NCI-H1694 treated with DMSO at 0.1 percent for 48 hours (cell line): Measurements from ENCODE around the gene SLC30A9.

Source experiments
- DNase-seq: peaks from one replicate; lab custom pipeline; 2025; lab: John Stamatoyannopoulos, UW

The SLC30A9 gene

DNA sequence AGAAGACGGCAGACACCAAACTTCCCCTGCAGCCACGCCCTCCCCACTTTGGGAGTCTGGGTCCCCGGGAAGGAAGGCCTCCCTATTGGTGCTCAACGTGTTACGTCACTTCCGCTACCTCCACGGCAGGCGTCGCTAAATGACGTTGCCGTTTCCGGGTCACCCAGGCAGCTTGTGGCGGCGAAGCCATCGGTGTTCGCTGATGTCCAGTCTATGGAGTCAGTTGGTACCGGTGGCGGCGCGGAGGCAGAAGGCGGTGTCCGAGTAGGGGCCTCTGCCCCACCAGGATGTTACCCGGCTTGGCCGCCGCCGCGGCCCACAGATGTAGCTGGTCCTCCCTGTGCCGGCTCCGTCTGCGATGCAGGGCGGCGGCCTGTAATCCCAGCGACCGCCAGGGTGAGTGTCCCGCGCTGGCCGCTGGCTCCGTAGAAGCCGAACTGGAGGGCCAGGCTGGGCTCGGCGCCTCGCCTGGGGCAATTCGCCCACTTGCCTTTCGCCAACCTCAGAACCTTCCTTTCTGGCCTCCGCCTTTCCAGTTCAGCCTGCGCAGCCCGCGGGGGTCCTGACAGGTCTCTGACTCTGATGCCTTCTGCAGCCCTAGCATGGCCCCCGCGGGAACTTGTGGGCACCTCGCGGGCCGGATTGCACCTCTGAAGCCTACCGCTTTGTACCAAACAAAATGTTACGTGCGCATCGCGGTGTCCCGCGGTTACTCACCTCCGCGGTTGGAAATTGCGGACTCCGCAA is at the start of gene SLC30A9:
Gene SLC30A9, plus strand, starts transcription at position 166 of the 747 bp plus-strand sequence. Its CDS starts 122 bp downstream, at position 288.
- DNase-seq: peak; percentile 73

- no peak for DNase-seq
Measured at GRCh38 chr4:41940834-41941233, 49.5 kb upstream of the SLC30A9 start.

- DNase-seq: no peak
Measured at GRCh38 chr4:41943506-41943905, 46.8 kb upstream of the SLC30A9 start.

DNA sequence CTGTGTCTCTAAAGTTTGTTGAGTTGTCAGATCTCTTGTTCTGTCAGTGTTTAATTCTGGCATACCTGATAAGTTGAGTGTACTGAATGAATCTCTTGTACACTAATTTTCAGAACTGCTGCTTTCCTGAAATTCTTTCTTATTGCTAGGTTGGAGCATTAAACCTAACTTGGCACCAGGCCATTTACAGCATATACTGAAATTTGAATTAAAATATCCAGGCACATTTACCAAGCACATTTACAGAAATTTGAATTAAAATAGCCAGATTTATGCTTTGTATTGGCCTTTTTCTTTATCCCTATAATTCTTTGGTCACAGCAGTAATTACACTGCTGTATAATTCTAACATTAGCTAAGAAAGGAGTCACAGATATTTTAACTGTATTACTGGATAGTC is 46.2 kb upstream of the SLC30A9 start:
- DNase-seq: no peak

DNA sequence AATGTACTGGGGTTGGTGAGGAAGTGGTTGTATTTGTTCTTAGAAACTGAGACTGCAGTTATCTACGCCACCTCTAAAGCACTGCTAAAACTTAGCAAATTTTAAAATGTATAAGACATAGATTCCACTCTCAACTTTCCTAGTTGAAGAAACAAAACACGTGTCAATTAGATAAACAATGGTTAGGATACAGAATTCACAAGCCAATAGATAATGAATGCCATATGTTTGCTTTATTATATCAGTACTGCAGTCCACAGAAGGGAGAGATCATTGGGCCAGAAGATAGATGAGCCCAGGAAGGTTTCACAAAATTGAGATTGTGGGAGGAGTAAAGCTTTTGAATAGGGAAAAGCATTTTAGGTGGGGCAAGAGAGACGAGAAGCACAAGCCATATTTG is 40.8 kb upstream of the SLC30A9 start:
- DNase-seq: no peak

- DNase-seq: no peak
Measured at GRCh38 chr4:41957634-41958033, 32.7 kb upstream of the SLC30A9 start.

DNA sequence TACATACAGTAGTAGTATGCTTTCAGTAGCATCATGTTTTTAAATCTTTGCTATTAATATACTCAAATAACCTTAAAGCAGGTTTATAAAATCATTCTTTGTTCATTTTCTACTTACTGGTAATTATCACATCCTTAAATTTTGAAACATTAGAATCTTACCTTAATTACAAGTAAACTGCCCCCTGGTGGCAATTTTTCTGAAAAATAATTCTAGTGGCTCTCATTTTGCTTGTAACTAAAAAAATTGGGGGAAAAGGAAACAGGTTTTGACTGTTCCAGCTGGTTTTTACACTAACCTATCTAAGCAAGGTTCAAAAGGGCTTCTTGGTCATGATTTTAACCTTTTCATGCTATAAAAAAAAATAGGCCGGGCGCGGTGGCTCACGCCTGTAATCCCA is 27.2 kb upstream of the SLC30A9 start:
- DNase-seq: no peak

- DNase-seq: no peak
Measured at GRCh38 chr4:41964401-41964800, 25.9 kb upstream of the SLC30A9 start.

DNA sequence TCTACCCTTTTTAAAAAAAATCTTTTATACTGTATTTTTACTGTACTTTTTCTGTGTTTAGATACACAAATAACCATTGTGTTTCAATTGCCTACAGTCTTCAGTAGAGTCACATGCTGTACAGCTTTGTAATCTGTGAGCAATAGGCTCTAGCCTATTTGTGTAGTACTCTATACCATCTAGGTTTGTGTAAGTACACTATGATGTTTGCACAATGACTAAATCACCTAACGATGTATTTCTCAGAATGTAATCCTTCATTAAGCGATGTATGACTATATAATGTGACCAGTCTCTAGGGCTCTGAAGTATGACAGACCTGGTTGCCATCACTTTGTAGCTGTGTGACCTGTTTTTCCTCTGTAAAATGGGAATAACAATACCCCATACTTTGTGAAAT is 22.9 kb upstream of the SLC30A9 start:
- DNase-seq: no peak

GRCh38 chr4:41969671-41970070 is 20.7 kb upstream of the SLC30A9 start:
- DNase-seq: no peak

GRCh38 chr4:41975341-41975740 is 15.0 kb upstream of the SLC30A9 start:
- DNase-seq: no peak

DNA sequence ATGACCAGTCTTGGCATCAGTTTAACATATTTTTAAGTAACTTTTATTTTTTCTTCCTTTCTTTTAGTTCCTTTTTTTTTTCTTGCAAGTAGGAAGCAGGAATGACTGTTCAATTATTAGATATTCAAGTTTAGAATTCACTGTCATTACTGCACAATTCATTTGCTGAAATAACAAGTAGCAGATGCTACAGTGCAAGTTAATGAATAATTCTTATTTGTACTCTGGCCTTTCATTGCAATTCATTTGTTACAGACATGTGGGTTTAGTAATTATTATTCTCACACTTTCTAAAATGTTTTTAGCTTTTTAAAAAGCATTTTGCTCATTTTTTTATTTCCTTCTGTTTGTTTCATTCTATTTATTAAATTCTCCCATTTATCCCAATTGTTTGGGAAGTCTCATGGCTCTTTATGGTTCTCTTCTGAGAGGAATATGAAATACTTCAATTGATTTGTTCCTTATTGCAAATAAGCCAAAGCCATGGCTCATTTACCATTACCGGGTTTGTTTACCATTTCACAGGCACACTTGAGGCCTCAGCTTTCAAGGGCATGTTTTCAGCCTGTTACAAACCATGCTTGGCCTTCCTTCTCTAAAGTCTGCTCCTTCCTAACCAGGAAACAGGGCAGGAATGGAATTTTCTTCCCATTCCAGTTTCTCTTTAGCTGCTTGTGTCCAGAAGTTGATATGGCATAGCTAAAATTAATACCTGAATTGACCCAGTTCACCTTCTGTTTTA is 13.4 kb upstream of the SLC30A9 start:
- no peak for DNase-seq

DNA sequence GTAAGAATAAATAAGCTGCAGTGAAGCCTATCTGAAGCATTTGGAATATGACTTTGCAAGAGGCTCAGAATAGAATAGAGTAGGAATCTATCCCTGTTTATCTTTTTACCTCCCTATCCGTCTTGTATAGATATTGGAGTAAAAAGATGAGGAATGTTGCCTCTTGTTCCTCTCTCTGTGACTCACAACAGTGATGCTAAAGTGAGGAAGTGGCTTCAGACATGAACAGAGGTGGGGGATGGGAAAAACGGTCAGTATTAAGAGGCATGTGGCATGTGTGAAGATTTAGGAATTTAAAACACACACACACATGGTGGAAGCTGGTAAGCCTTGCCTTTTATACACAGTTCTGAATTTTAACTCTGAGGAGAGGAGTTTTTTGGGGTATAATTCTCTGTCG is 12.6 kb upstream of the SLC30A9 start:
- no peak for DNase-seq

DNA sequence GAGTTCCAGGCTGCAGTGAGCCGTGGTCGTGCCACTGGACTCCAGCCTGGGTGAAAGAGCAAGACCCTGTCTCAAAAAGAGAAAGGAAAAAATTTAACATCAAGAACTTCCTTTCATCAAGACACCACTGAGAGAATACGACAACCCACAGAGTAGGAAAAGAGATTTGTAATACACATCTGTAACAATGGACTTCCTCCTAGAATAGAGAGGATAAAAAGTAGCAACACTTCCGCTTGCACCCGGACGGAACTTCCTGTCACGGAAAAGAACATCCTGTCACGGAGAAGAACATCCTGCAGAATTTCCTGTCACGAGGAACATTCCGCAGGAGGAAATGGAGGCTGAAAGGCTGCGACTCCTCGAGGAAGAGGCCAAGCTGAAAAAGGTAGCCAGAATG is 8.9 kb upstream of the SLC30A9 start, which contains the start of gene DCAF4L1:
Gene DCAF4L1, plus strand, starts transcription at position 301 of the 400 bp plus-strand sequence. Its CDS starts 37 bp downstream, at position 338.
- no peak for DNase-seq

GRCh38 chr4:41982716-41983115 is 7.6 kb upstream of the SLC30A9 start:
- DNase-seq: no peak

DNA sequence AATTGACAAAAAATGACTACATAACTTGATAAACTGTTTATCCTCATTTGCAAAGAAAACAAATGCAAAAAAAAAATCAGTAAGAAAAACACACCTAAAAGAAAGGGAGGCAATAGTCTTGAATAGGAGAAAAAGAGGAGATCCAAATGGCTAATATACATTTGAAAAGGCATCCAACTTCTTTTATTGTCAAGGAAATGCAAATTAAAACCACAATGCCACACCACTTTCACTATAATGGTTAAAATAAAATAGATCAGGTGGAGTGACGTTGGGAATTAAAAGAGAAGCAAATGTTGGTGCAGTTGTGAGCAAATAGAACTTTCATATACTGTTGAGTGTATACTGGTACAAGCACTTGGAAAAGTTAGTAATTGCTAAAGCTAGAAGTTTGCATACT is 5.2 kb upstream of the SLC30A9 start:
- DNase-seq: no peak

- no peak for DNase-seq
Measured at GRCh38 chr4:41989994-41990364, 351 bp upstream of the SLC30A9 start.

DNA sequence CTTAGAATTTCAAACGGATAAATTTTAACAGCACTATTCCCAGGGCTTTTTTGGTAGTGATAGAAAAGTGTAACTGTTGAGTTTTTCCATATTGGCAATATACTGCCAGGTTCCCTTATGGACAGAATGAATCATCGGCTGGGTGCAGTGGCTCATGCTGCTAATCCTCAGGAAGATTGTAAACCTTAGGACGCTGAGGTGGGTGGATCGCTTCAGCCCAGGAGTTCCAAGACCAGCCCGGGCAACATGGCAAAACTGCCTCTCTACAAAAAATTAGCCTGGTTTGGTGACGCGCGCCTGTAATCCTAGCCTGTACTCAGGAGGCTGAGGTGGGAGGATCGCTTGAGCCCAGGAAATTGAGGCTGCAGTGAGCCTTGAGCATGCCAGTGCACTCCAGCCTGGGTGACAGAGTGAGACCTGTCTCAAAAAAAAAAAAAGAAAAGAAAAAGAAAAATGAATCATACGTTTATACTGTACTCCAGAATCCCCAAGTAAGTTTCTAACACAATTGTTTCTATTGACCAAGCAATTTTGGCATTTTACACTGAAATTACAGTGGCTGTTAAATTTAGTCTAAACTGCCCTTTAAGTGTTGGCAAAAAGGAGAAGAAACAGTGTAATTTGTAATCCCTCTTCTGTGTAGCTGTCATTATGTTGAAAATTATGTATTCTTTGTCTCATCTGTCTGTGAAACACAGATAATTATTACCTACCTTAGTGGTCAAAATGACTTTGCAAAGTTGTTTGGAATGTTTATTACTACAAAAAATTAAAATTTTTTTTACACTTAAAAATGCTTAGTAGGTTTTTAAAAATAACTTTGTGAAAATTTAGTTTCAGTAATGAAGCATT is 1.8 kb downstream of the SLC30A9 start:
- no peak for DNase-seq

DNA sequence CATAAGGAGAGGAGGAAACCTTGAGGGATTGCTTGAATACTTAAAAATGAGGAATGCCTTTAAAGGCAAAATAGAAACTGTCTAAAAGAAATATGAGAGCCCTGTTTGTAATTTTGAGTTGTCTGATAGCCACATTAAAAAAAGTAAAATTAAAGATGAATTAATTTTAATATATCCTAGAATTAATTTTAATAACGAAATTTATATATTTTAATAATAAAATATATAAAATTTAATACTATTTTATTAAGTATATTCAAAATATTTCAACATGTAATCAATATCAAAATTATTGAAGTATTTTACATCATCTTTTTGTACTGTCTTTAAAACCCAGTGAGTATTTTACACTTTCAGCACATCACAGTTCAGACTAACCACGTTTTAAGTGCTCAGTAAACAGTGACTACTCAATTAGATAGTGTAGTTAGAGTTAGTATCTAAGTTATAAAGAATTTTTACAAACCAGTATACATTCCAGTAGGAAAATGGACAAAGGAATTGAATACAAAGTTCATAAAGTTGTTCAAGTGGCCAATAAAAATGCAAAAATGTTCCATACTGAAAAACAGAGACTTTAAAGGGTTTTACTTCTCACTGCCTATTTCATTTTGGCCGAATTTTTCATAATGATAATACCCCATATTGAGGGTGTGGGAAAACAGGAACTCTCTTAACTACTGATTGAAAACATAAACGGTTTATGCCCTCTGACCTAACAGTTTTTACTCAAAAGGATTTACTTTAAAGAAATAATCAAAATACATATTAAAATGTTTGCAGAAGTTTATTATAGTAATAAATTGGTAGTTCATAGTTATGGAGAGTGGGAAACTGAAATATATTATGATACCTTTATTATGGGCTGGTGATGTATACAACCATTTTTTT is 2.9 kb downstream of the SLC30A9 start:
- DNase-seq: no peak

GRCh38 chr4:41994461-41994985 is 4.2 kb downstream of the SLC30A9 start:
- no peak for DNase-seq

DNA sequence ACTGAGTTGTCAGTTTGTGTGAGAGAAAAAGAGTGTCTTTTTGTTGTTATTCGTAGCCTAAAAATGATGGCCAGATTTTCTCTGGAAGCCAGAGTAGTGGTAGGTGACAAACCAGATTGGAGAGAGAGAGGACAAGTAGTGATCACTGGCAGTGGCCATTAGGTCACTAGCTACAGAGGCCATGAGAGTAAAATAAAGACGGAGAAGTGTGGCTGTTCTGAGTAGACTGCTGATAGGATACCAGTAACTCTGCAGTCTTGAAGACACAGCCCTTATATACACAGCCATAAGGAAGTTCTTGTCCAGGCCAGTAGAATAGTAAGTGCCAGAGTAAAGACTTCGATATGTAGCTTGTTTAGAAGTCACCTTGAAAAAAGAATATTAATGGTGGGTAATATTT is 7.7 kb downstream of the SLC30A9 start:
- DNase-seq: no peak
